Prostate gland (tissue), 2 donors: Measurements from ENCODE around the gene HIVEP3. TPM values are rescaled to one million over a fixed set of nuclear protein-coding genes. Genes with fewer than 3 reads are reported as not detected.

Source experiments
- DNase-seq: peaks from one replicate; pipeline ENCODE4 v3.0.0-alpha.2; 2019; ENCODE audit warnings: low spot score
- H3K27ac ChIP-seq, 2 donors: fragments of 200-600 bp; sonication (generic); 2 replicates each; pipeline ENCODE4 v1.5.1; 2017 to 2019
- H3K27me3 ChIP-seq: fragments of 200-600 bp; sonication (generic); replicated peaks from 2 replicates; pipeline ENCODE4 v1.5.1; 2019; ENCODE audit not compliant: insufficient read depth
- H3K36me3 ChIP-seq, 2 donors: fragments of 200-600 bp; sonication (generic); 1 replicate in 1 of 2; 2 replicates in 1 of 2; pipeline versions ENCODE4 v1.5.1 to v1.8.1; 2017 to 2019
- H3K4me1 ChIP-seq: fragments of 200-600 bp; sonication (generic); replicated peaks from 2 replicates; pipeline ENCODE4 v1.5.1; 2019
- H3K4me3 ChIP-seq, 2 donors: fragments of 200-600 bp; sonication (generic); 2 replicates each; pipeline ENCODE4 v1.5.1; 2017 to 2019
- H3K9me3 ChIP-seq: fragments of 200-600 bp; sonication (generic); 2 replicates; pipeline ENCODE4 v1.5.1; 2017
- CTCF ChIP-seq, 4 experiments: fragments of 200-600 bp in 2 of 4; fragments of 450-650 bp in 2 of 4; sonication (generic) in 2 of 4; IDR thresholded peaks; 1 replicate in 3 of 4; 2 replicates in 1 of 4; pipeline ENCODE4 v1.5.1; 2016 to 2019; ENCODE audit warnings: antibody characterized with exemption in 4 of 4, mild to moderate bottlenecking in 2 of 4, moderate library complexity in 2 of 4
- POLR2A ChIP-seq: fragments of 450-650 bp; IDR thresholded peaks from one replicate; pipeline ENCODE4 v1.6.1; 2016; ENCODE audit warnings: antibody characterized with exemption, mild to moderate bottlenecking
- POLR2AphosphoS5 ChIP-seq: sonication (generic); formaldehyde crosslinking; IDR thresholded peaks from one replicate; pipeline ENCODE4 v1.6.1; 2017; ENCODE audit warnings: antibody characterized with exemption
- WGBS: methylation state at CpG from one replicate; pipeline ENCODE4 v1.1.5; 2018; 5-methylcytosine and 5-hydroxymethylcytosine counted together
- intact Hi-C: fragments of 100-400 bp; cut with DNase I; formaldehyde crosslinking; loops from one replicate; pipeline ENCODE4 v1.14.2; 2022
- total RNA-seq, 2 donors: library from RNA; depleted of rRNA; stranded (reverse); fragments of >200 nt; gene quantifications; one replicate each; pipeline ENCODE4 v1.1.0, GENCODE V29; 2016

HIVEP3 gene
- total RNA-seq, 2 donors from 2014 or later, result 9.3 to 11.2 TPM

GRCh38 chr1:41622402-41622801 is 296.3 kb downstream of the HIVEP3 start:
- TF ChIP-seq POLR2A (no peak), CTCF (IDR thresholded peaks at IDR 0.05) (no peak), POLR2AphosphoS5 (no peak)
- 56% methylated on average over 8 of the region's 8 CpGs for WGBS
- intact Hi-C loops, result no loop called here
- no peak overlapping the region for H3K27ac ChIP-seq
- no peak for DNase-seq
- peaks cover 7% of the 10 kb centered on the region for H3K4me1 ChIP-seq
- no peak overlapping the region for H3K4me3 ChIP-seq
- H3K9me3 ChIP-seq, result no peaks in the 10 kb centered on the region
- H3K36me3 ChIP-seq, result no peaks in the 10 kb centered on the region
- no peaks in the 10 kb centered on the region for H3K27me3 ChIP-seq

- Histone ChIP-seq H3K27me3 (no peaks in the 10 kb centered on the region), H3K4me3 (no peak overlapping the region), H3K27ac (no peak overlapping the region), H3K36me3 (no peaks in the 10 kb centered on the region), H3K9me3 (no peaks in the 10 kb centered on the region), H3K4me1 (peaks cover 7% of the 10 kb centered on the region)
- 100% methylated on average over 1 of the region's 1 CpG for WGBS
- intact Hi-C loops, result no loop called here
- DNase-seq, result no peak
- TF ChIP-seq POLR2AphosphoS5 (no peak), POLR2A (no peak), CTCF (IDR thresholded peaks at IDR 0.05) (no peak)
Observed at GRCh38 chr1:41621791-41622190, 296.9 kb downstream of the HIVEP3 start.

- WGBS, result 96% methylated on average over 5 of the region's 5 CpGs
- no peak for TF ChIP-seq POLR2A
- TF ChIP-seq POLR2AphosphoS5, result no peak
- no peak for TF ChIP-seq CTCF (IDR thresholded peaks at IDR 0.05)
- H3K27ac ChIP-seq, result no peak overlapping the region
- H3K4me1 ChIP-seq, result peaks cover 7% of the 10 kb centered on the region
- no peaks in the 10 kb centered on the region for H3K27me3 ChIP-seq
- no peak overlapping the region for H3K4me3 ChIP-seq
- H3K9me3 ChIP-seq, result no peaks in the 10 kb centered on the region
- H3K36me3 ChIP-seq, result no peaks in the 10 kb centered on the region
- intact Hi-C loops, result no loop called here
- DNase-seq, result no peak
Observed at GRCh38 chr1:41621256-41621655, 297.5 kb downstream of the HIVEP3 start.

- peaks cover 7% of the 10 kb centered on the region for H3K4me1 ChIP-seq
- intact Hi-C loops, result no loop called here
- 82% methylated on average over 8 of the region's 9 CpGs for WGBS
- no peak overlapping the region for H3K27ac ChIP-seq
- no peak for DNase-seq
- H3K27me3 ChIP-seq, result no peaks in the 10 kb centered on the region
- H3K9me3 ChIP-seq, result no peaks in the 10 kb centered on the region
- no peak overlapping the region for H3K4me3 ChIP-seq
- H3K36me3 ChIP-seq, result no peaks in the 10 kb centered on the region
- no peak for TF ChIP-seq POLR2AphosphoS5
- no peak for TF ChIP-seq POLR2A
- TF ChIP-seq CTCF (IDR thresholded peaks at IDR 0.05), result no peak
Observed at GRCh38 chr1:41620365-41621169, 298.2 kb downstream of the HIVEP3 start.
